ENCODE measurements around the gene TXNDC16. TPM values are rescaled to one million over a fixed set of nuclear protein-coding genes. Genes with fewer than 3 reads are reported as not detected.

The TXNDC16 gene
- polyA plus RNA-seq, 3 donors, result 2.6 to 4.1 (median 3.8) TPM

- Histone ChIP-seq H3K4me1 (ENCODE audit: control insufficient read depth in 1 of 2, insufficient read depth in 2 of 2, low read length in 2 of 2) (no peaks in the 10 kb centered on the region), H2AFZ (ENCODE audit: insufficient read depth, low read depth, low read length, poor library complexity, severe bottlenecking) (no peak overlapping the region), H3K4me3 (replicated peaks in 1 of 3; ENCODE audit: low read depth in 2 of 3, low read length in 3 of 3) (no peak overlapping the region), H3K79me2 (ENCODE audit: insufficient read depth, low read length) (no peaks in the 10 kb centered on the region), H3K9me3 (replicated peaks in 1 of 2; ENCODE audit: control insufficient read depth in 1 of 2, insufficient read depth in 1 of 2, low read length in 2 of 2) (no peaks in the 10 kb centered on the region), H3K27ac (ENCODE audit: low read depth in 1 of 2, low read length in 2 of 2) (no peak overlapping the region), H3K36me3 (replicated peaks in 1 of 2; ENCODE audit: control insufficient read depth in 1 of 2, insufficient read depth in 2 of 2, low read length in 2 of 2) (no peaks in the 10 kb centered on the region), H3K4me2 (replicated peaks; ENCODE audit: extremely low read depth, low read length, poor library complexity, severe bottlenecking) (no peak overlapping the region), H4K20me1 (ENCODE audit: insufficient read depth, low read length) (no peaks in the 10 kb centered on the region), H3K27me3 (ENCODE audit: control insufficient read depth in 2 of 2, insufficient read depth in 2 of 2, low read length in 2 of 2) (peaks cover 0 to 3% of the 10 kb centered on the region in 2 donors), H3K9ac (ENCODE audit: insufficient read depth, low read length, poor library complexity, severe bottlenecking) (no peak overlapping the region)
- H3K4me1 Mint-ChIP-seq, result no peaks in the 10 kb centered on the region
- no CpG with 5 or more reads among the region's 2 CpGs for WGBS (ENCODE audit: insufficient coverage)
- H3K27ac Mint-ChIP-seq, result no peak overlapping the region
- H3K9me3 Mint-ChIP-seq, result no peaks in the 10 kb centered on the region
- H3K36me3 Mint-ChIP-seq, result no peaks in the 10 kb centered on the region
- peaks cover 6 to 19% (median 7%) of the 10 kb centered on the region in 3 donors for H3K27me3 Mint-ChIP-seq (ENCODE audit: low read depth in 3 of 3)
- no peak for DNase-seq
- no peak for TF ChIP-seq CTCF (IDR thresholded peaks at IDR 0.05)
- no peak overlapping the region for H3K4me3 Mint-ChIP-seq
- intact Hi-C loops (cut with micrococcal nuclease), result no loop called here
Measured at GRCh38 chr14:52417139-52417538, 135.2 kb downstream of the TXNDC16 start.

- WGBS (ENCODE audit: insufficient coverage), result 100% methylated on average over 1 of the region's 7 CpGs
- Histone ChIP-seq H3K4me3 (replicated peaks in 1 of 3; ENCODE audit: low read depth in 2 of 3, low read length in 3 of 3) (no peak overlapping the region), H3K79me2 (ENCODE audit: insufficient read depth, low read length) (no peaks in the 10 kb centered on the region), H3K36me3 (replicated peaks in 1 of 2; ENCODE audit: control insufficient read depth in 1 of 2, insufficient read depth in 2 of 2, low read length in 2 of 2) (no peaks in the 10 kb centered on the region), H4K20me1 (ENCODE audit: insufficient read depth, low read length) (no peaks in the 10 kb centered on the region), H3K4me1 (ENCODE audit: control insufficient read depth in 1 of 2, insufficient read depth in 2 of 2, low read length in 2 of 2) (no peaks in the 10 kb centered on the region), H3K27ac (ENCODE audit: low read depth in 1 of 2, low read length in 2 of 2) (no peak overlapping the region), H3K9ac (ENCODE audit: insufficient read depth, low read length, poor library complexity, severe bottlenecking) (no peak overlapping the region), H3K9me3 (replicated peaks in 1 of 2; ENCODE audit: control insufficient read depth in 1 of 2, insufficient read depth in 1 of 2, low read length in 2 of 2) (no peaks in the 10 kb centered on the region), H3K27me3 (ENCODE audit: control insufficient read depth in 2 of 2, insufficient read depth in 2 of 2, low read length in 2 of 2) (peaks cover 3 to 5% of the 10 kb centered on the region in 2 donors), H3K4me2 (replicated peaks; ENCODE audit: extremely low read depth, low read length, poor library complexity, severe bottlenecking) (no peak overlapping the region), H2AFZ (ENCODE audit: insufficient read depth, low read depth, low read length, poor library complexity, severe bottlenecking) (no peak overlapping the region)
- Mint-ChIP-seq H3K27me3 (ENCODE audit: low read depth in 3 of 3) (peaks cover 4 to 18% (median 7%) of the 10 kb centered on the region in 3 donors), H3K9me3 (peaks cover 0 to 2% (median 0%) of the 10 kb centered on the region in 7 donors), H3K27ac (no peak overlapping the region), H3K4me3 (no peak overlapping the region), H3K36me3 (no peaks in the 10 kb centered on the region), H3K4me1 (peaks cover 3% of the 10 kb centered on the region)
- intact Hi-C loops (cut with micrococcal nuclease), result no loop called here
- TF ChIP-seq CTCF (IDR thresholded peaks at IDR 0.05), result no peak
- DNase-seq, result no peak
Measured at GRCh38 chr14:52413729-52414408, 138.4 kb downstream of the TXNDC16 start.
